LNCaP clone FGC (cell line): ENCODE results near the gene TENT4A.

Experiments used
- DNase-seq: peaks from one replicate; pipeline ENCODE4 v3.0.0-alpha.2; 2011; ENCODE audit warnings: low read depth
- H3K4me3 ChIP-seq: 2 replicates; pipeline ENCODE4 v1.5.1; 2011; ENCODE audit warnings: mild to moderate bottlenecking, low read depth, low read length, control low read depth
- CTCF ChIP-seq: IDR thresholded peaks from 2 replicates; pipeline ENCODE4 v1.5.1; 2012; ENCODE audit warnings: mild to moderate bottlenecking; ENCODE audit not compliant: control insufficient read depth, insufficient read depth; ENCODE audit errors: extremely low read depth

TENT4A gene

DNA sequence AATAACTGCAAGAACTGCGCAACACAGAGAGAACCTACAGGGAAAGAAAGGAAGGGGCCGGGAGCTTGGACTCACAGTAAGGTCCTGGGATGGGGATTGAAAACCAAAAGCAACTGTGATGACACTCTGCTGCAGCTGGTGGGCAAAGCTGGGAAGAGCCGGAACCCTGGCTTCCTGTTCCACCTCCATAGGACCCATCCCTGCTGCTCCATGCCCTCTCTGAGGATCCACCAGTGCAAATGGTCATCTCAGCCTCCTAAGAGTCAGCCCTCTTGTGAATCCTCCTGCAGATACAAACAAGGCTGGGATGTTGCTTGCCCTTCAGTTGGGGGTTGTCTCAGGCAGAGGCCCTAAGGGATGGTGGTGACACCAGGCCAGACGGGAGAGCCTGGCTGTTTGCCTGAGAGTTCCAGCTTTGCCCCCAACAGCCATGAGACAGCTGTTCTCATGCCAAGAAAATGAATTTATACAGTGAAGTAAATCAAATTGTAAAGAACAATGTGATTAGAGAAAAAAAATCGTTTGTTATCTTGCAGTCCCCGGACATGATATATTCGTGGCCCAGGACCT lies 90.8 kb downstream of the TENT4A start:
- no peak for DNase-seq
- TF ChIP-seq CTCF = no peak
- no peak overlapping the region for H3K4me3 ChIP-seq

- H3K4me3 ChIP-seq = no peak overlapping the region
- TF ChIP-seq CTCF = no peak
- no peak for DNase-seq
Observed at GRCh38 chr5:6804766-6805501, 91.7 kb downstream of the TENT4A start.

GRCh38 chr5:6805841-6806240 lies 92.6 kb downstream of the TENT4A start:
- H3K4me3 ChIP-seq = no peak overlapping the region
- TF ChIP-seq CTCF = no peak
- DNase-seq = no peak
